Right lung (tissue), 10 donors: ENCODE measurements around the gene TMEM126B. TPM values are rescaled to one million over a fixed set of nuclear protein-coding genes. Genes with fewer than 3 reads are reported as not detected.
"Not testable (repeated sequence)": the region's sequence is repeated elsewhere in the genome, so short reads cannot be mapped to it uniquely, and the experiment has no call there.

Experiments
- DNase-seq, 2 donors: peaks; one replicate each; pipeline ENCODE4 v3.0.0-alpha.2; 2013
- long read RNA-seq, 8 donors: transcript quantifications; one replicate each; lab custom pipeline, GENCODE V29; 2026
- polyA plus RNA-seq, 5 donors: library from polyadenylated mRNA; unstranded; fragments of 120-200 nt; gene quantifications; one replicate each; pipeline versions ENCODE4 v1.2.1 to v1.2.3, GENCODE V29; 2013; ENCODE audit warnings: inconsistent platforms in 1 of 5, low replicate concordance in 1 of 5; ENCODE audit not compliant: insufficient read length in 5 of 5, insufficient read depth in 1 of 5

TMEM126B gene
- polyA plus RNA-seq, result 10 to 100 TPM; 48.8 to 73.3 (median 60.0) TPM
- long read RNA-seq, donor 1, transcript TMEM126B-202 (6 exons, 1,210 nt), result minor isoform, 10 of 46 reads
- long read RNA-seq, donor 1, transcript TMEM126B-201 (5 exons, 989 nt), result major isoform, 28 of 46 reads
- long read RNA-seq, donor 1, partial matches to known transcripts, result 0 of 46 reads
- long read RNA-seq, donor 1, other reads (novel, unspliced or antisense), result 0 of 46 reads
- long read RNA-seq, donor 2, transcript TMEM126B-202 (6 exons, 1,210 nt), result minor isoform, 6 of 23 reads
- long read RNA-seq, donor 2, transcript TMEM126B-201 (5 exons, 989 nt), result major isoform, 13 of 23 reads
- long read RNA-seq, donor 2, partial matches to known transcripts, result 0 of 23 reads
- long read RNA-seq, donor 2, other reads (novel, unspliced or antisense), result 0 of 23 reads
- long read RNA-seq, donor 3, transcript TMEM126B-202 (6 exons, 1,210 nt), result minor isoform, 9 of 38 reads
- long read RNA-seq, donor 3, transcript TMEM126B-201 (5 exons, 989 nt), result major isoform, 22 of 38 reads
- long read RNA-seq, donor 3, partial matches to known transcripts, result 0 of 38 reads
- long read RNA-seq, donor 3, other reads (novel, unspliced or antisense), result 0 of 38 reads
- long read RNA-seq, donor 4, transcript TMEM126B-202 (6 exons, 1,210 nt), result minor isoform, 7 of 23 reads
- long read RNA-seq, donor 4, transcript TMEM126B-201 (5 exons, 989 nt), result major isoform, 12 of 23 reads
- long read RNA-seq, donor 4, partial matches to known transcripts, result 0 of 23 reads
- long read RNA-seq, donor 4, other reads (novel, unspliced or antisense), result 0 of 23 reads
- long read RNA-seq, donor 5, transcript TMEM126B-201 (5 exons, 989 nt), result major isoform, 27 of 56 reads
- long read RNA-seq, donor 5, transcript TMEM126B-211 (4 exons, 1,273 nt), result minor isoform, 6 of 56 reads
- long read RNA-seq, donor 5, transcript TMEM126B-202 (6 exons, 1,210 nt), result minor isoform, 12 of 56 reads
- long read RNA-seq, donor 5, partial matches to known transcripts, result 8 of 56 reads
- long read RNA-seq, donor 5, other reads (novel, unspliced or antisense), result 0 of 56 reads
- long read RNA-seq, donor 6, transcript TMEM126B-201 (5 exons, 989 nt), result major isoform, 19 of 34 reads
- long read RNA-seq, donor 6, transcript TMEM126B-202 (6 exons, 1,210 nt), result minor isoform, 10 of 34 reads
- long read RNA-seq, donor 6, partial matches to known transcripts, result 0 of 34 reads
- long read RNA-seq, donor 6, other reads (novel, unspliced or antisense), result 0 of 34 reads
- long read RNA-seq, donor 7, transcript TMEM126B-202 (6 exons, 1,210 nt), result minor isoform, 5 of 16 reads
- long read RNA-seq, donor 7, transcript TMEM126B-201 (5 exons, 989 nt), result major isoform, 9 of 16 reads
- long read RNA-seq, donor 7, partial matches to known transcripts, result 0 of 16 reads
- long read RNA-seq, donor 7, other reads (novel, unspliced or antisense), result 0 of 16 reads
- long read RNA-seq, donor 8, transcript TMEM126B-202 (6 exons, 1,210 nt), result major isoform, 10 of 18 reads
- long read RNA-seq, donor 8, transcript TMEM126B-201 (5 exons, 989 nt), result minor isoform, 7 of 18 reads
- long read RNA-seq, donor 8, partial matches to known transcripts, result 0 of 18 reads
- long read RNA-seq, donor 8, other reads (novel, unspliced or antisense), result 0 of 18 reads

- DNase-seq, result peak; percentile 97
Measured at GRCh38 chr11:85627998-85628770, at the start of gene TMEM126B. Gene TMEM126B (plus strand): TSS chr11:85628593. CDS start chr11:85628608, 15 bp downstream.

GRCh38 chr11:85582111-85582510 is 46.3 kb upstream of the TMEM126B start:
- DNase-seq, result no peak

- no peak for DNase-seq
Measured at GRCh38 chr11:85589373-85589772, 39.0 kb upstream of the TMEM126B start.

- peak in 1 of 2 donors; percentile 27 for DNase-seq
Measured at GRCh38 chr11:85590848-85591483, 37.4 kb upstream of the TMEM126B start.

GRCh38 chr11:85595285-85595884 is 33.0 kb upstream of the TMEM126B start:
- peak in 1 of 2 donors; percentile 36 for DNase-seq

GRCh38 chr11:85596886-85597285 is 31.5 kb upstream of the TMEM126B start:
- no peak for DNase-seq

DNA sequence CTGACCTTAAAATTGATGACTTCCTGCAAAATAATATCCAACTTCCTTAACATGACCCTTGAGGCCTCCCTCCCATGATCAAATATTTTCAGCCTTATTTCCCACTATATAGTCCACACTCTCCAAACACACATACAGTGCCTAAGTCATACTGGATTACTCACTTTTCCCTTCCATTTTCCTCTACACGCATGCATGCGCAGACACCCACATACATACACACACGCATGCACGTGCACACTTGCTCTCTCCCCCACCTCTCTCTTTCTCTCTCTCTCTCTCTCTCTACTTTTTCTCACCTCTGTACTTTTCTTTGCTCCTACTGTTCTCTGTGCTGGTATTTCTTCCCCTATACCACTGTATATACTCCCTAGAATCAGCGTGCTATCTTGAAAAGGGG is 29.3 kb upstream of the TMEM126B start:
- no peak for DNase-seq

DNA sequence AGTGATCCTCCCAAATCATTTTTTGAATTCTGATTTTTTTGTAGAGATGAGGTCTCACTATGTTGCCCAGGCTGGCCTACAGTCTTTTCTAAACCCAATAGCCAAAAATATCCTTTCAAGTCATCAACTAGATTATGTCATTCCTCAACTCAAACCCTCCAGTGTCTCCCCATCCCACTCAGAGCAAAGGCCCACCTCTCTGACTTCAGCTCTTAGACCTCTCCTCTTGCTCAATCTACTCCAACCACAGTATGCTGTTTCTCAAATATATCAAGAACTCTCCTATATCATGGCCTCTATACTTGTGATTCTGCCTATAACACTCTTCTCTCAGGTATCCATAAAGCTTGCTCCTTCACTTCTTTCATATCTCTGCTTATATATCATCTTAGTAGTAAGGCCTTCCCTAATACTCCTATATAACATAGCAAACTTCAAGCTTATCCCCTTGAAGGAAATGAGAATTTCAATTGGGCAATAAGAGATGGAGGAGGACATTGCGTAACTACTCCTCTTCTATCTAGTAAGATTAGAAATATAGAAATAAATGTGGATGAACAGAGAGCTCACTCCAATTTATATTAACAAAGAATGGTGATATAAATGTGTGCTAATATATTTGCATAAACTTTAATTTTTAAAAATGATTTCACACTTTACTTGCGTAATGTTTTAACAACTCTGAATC is 25.7 kb upstream of the TMEM126B start:
- DNase-seq, result no peak

DNA sequence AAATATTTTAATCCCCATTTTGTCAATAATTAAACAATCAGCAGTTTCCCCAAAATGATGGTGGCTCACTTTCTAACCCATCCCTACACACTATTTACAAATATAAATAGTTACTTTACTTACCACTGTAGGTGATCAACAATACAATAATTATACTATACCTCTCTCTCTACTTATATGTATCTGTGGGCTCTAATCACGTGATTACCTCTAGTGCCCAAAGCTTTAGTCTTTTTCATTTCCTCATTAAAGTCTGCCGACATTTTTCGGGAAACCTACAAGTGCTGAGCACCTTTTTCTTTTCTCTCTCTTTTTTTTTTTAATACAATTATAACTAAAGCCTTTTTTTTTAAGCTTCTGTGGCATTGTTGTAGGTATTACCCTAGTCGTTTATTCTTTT is 25.2 kb upstream of the TMEM126B start:
- DNase-seq, result no peak

GRCh38 chr11:85606237-85606636 is 22.2 kb upstream of the TMEM126B start:
- not testable (repeated sequence) for DNase-seq

DNA sequence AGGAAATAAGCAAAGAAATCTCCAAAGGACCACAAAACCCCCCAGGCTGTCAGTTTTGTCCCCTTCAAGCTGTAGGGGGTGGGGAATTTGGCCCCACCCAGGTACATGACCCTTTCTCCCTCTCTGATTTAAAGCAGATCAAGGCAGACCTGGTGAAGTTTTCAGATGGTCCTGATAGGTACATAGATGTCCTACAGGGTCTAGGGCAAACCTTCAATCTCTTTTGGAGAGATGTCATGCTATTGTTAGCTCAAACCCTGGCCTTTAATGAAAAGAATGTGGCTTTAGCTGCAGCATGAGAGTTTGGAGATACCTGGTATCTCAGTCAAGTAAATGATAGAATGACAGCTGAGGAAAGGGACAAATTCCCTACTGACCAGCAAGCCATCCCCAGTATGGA is 19.8 kb upstream of the TMEM126B start:
- DNase-seq, result not testable (repeated sequence)

GRCh38 chr11:85609286-85609685 is 19.1 kb upstream of the TMEM126B start:
- not testable (repeated sequence) for DNase-seq

GRCh38 chr11:85611643-85612042 is 16.8 kb upstream of the TMEM126B start:
- not testable (repeated sequence) for DNase-seq

- no peak for DNase-seq
Measured at GRCh38 chr11:85619499-85619898, 8.9 kb upstream of the TMEM126B start.

GRCh38 chr11:85620256-85620655 is 8.1 kb upstream of the TMEM126B start:
- peak; percentile 12 to 20 for DNase-seq

GRCh38 chr11:85626496-85626895 is 1.9 kb upstream of the TMEM126B start:
- peak in 1 of 2 donors; percentile 25 for DNase-seq

DNA sequence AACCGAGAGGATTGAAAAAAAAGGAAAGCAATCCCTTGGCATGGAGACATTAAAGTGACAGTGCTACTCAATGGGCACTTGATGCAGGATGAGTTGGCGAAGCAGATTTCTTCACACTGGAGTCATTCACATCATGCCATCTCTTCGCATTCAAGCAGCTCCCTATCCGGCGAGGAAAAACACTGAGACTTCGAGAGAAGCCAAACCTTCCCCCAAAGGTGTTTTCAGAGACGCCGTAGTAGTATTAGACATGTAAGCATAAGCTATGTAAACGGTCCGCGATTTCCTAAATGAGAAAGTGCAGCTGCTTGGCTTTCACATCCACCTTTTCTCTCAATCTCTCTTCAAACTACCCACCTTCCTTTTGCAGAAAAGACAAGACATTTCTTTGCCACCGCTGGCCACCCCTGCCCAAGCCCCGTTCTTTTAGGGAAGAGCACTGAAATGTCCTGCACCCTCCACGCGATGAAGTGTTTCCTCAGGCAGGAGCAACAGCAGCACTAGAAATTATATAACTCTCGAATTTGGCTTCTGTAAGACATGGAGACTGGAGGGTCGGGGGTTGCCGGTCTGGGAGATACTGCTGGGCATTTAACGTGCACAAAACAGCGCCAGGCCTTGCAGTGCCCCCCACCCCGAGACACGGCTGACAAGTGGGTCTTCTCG is 928 bp upstream of the TMEM126B start, which contains the start of gene DLG2:
Gene DLG2, minus strand, starts transcription at position 13 of the 666 bp plus-strand sequence.
- DNase-seq, result peak in 1 of 2 donors; percentile 50
